Activated T-helper 9 cell treated with anti-CD3 and anti-CD28 coated beads, Interleukin-2, amount 50 U/mL, for 16 hours (primary cell): ENCODE results near the gene FAM3D.

Experiments used
- DNase-seq: peaks from one replicate; pipeline ENCODE4 v3.0.0-alpha.2; 2020; ENCODE audit warnings: low read depth

The FAM3D gene

DNA sequence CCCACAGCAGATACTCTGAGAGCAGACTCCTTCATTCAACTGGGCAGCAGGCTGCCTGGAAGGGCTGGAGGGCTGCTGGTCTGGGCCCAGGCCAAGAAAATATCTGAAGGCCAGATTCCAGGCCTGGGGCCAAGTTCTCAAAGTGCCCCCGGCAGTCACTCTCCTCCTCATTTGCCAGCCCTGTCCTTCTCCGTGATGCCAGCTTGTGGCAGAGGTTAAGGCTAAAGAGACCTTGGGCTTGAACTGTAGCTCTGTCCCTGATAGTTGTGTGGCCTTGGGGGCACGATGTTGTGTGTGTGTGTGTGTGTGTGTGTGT lies 39.0 kb downstream of the FAM3D start:
- no peak for DNase-seq

DNA sequence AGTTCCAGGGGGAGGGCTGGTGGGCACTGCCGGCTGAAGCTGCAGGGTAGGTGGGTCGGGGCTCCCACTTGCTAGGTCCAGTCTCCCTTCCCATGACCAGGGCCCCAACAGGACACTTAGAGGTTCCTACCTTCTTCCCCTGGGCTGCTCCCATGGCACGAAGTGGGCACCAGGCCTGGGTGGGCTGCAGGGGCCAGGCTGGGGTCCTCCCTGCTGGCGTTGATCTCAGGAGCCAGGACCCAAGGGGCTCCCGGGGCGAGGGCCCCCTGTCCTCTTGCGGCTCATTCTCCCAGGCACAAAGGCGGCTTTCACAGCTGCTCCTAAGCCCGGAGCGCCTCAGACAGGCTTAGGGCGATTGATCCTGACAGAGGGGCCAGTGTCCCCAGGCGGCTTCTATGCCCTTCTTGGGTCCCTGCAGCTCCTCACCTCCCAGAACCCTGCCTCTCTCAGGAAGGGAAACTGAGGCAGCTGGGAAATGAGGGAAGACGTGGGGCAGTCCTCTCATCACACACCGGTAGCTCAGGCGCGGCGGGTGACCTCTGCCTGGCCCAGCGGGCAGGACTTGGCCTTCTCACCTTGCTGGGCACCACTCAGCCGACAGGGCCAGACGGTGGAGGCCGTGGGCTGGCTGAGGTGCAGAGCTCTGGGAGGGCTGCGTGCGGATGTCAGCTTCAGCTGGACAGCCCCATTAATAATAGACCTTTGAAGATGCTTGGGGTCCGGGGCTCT lies 39.6 kb downstream of the FAM3D start:
- DNase-seq: no peak

DNA sequence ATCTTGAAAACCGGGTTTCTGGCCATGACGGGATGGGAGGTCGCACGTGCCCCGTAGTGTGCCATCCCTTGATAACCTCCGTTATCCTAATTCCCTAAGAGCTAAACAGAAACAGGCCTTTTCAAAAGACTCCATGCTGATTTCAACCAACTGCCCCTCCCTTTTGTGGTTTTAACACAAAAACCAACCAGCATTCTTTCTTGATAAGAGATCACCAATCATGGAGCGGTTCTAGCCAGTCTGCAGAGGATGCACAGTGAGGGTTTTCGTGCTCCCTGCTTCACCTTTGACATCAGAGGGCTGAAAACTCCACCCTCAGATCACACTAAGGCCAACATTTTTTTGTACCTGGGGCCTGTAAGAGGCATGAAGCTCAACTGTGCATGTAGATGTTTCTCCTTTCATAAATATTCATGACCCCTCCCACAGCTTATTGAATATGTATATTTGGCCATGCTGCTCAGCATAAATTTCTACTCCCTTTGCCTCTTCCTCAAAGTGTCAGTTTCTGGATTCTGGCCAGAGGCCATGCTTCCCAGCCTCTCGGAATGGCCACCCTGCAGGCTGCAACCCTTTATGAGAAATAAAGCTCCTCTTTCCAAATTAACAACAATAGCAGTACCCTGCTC lies 41.3 kb downstream of the FAM3D start:
- DNase-seq: no peak

DNA sequence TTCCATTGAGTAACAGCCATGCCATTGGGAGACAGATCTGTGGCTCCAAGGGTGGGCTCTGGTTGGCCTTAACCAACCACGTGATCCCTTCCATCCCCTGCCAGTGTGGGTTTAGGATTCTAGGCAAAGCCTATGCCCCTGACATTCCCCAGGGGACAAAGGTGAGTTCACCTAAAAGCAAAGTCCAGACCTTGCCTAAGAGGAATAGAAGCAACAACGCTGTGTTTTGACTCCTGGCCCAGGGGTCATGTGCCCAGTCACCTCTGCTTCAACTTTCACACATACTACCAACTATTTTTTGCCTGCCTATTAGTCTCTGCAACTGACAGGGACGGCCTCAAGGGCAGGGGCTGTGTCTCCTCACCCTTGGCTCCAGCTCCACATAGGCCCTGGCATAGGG lies 42.0 kb downstream of the FAM3D start:
- no peak for DNase-seq

DNA sequence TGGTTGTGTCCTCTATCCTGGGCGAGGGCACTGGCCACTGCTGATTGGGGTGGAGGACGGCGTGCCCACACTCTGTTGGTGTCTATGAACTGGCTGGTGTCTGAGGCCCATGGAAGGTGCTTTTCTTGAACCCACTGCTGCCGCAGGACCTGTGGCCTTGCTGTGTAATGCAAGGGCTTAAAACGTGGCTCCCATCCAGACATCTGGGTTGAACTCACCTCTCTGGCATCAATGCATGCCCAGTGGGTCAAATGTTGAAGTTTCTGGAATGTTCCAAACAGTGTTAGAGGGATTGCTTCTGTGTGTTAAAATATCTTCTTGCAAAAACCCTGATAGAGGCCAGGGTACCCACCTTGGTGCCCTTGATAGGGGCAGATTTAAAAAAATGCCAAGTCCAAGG lies 42.6 kb downstream of the FAM3D start:
- no peak for DNase-seq

DNA sequence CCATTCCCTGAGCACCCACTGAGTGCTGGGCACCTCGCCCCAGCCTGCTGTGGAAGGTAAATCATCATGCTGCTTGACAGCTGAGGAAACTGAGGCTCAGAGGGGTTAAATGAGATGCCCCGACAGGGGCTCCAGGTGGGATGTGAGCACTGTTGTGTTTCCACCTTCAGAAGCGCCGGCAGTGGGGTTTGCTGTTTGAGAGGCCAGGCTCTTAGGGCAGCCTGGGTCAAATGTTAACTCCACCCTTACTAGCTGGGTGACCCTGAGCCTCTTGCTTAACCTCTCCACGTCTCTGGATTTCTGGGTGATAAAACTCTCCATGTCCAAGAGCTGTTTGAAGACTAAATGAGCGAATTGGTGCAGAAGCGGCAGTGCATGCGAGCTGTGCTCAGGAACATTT lies 43.1 kb downstream of the FAM3D start:
- DNase-seq: no peak

DNA sequence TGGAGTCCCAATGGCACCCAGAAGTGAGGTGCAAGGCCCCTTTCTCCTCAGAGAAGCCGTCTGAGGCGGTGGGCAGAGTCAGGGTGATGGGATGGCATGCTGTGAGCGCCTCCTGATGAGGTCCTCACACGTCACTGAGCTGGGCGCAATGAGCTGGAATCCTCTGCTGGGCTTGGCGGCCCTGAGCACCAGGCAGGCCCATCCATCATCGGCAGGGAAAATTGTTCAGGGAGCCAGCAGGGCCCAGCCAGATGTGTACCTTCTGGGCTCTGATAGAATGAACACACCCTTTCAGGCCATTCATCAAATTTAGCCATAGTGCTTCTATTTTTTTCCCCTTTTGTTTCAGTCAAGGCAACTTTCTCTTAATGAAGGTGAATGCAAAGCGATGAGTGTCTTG lies 43.7 kb downstream of the FAM3D start:
- DNase-seq: no peak

DNA sequence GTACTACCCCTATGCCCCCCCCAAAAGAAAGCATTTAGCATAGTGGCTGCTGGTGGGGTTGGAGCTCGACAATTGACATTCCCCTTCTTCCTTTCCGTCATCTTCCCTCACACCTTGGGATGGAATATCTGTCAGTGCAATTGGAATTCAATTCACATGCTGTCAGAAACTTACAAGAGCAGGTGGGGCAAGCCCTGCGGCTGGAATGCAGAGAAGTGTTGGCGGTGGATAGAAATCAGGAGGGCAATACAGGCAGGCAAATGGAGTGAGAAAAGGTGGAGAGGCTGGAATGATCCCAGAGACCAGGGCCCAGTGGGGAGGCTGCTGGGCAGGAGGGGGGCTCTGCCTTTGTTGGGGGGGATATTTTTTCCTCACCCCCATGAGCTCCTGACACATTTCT lies 44.1 kb downstream of the FAM3D start:
- DNase-seq: no peak

DNA sequence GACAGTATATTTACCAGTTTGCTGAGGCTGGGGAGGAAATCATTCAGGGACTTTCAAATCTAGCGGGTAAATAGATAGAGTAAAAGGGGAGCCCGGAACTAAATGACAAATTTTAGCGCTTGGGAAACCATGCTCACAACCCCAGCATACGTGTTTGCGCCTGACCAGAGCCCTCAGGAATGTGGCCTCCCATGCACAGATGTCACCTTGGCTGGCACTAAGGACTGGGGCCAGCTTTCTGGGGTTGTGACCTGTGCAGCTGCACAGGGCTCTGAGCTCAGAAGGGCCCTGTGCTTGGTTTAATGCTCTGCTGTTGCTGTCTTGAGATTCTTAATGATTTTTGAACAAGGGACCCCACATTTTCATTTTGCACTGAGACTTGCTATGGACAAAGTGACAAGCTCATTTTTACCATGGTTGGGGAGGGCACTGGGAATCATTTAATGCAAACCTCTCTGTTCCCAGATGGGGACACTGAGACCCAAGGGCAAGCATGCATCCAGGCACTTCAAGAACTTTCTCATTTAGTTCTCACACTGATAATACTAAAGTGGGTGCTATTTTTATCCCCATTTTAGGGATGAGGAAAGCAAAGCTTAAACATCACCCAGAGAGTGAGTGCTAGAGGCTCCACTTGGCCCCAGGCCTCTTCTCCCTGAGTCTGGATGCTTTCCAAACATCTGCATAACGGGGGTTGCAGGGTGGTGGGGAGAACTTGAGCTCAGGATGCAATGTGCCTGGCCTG lies 45.3 kb downstream of the FAM3D start:
- no peak for DNase-seq

DNA sequence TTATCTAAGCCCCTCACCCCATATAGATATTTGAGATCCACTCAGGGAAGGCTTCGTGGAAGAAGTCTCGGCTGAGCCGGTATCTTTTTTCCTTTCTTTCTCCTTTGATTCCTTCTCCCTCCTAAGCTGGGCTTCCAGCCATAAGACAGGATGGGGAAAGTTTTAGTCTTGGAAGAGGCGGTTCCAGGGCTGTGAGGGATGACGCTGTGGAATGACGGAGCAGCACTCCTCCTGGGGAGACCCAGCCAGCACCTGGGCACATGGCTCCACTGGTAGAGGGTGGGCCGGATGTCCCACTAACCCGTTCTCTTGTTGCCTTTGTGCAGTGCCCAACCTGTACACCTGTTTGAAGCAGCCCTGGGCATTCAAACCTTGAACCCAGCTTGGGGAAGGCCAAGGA lies 46.2 kb downstream of the FAM3D start:
- no peak for DNase-seq

DNA sequence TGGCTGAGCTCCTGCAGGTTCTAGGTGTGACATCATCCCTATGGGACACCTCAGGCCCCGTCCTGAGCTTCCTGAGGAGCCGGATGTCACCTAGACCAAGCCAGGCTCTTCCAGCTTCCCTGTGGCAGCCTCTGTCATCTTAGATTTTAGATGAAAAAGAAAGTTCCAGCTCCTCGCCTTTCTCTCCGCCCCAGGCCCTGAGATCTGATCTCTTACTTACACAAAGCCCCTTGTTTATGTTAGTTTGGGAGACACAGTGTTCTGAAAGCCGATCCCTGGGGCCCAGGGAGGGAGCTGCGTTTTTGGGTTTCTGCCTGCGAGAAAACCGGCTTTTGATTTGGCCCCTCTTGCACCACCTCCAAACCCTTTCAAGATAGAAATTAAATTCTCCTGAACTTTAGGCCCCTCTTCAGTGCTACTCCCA lies 49.2 kb downstream of the FAM3D start:
- DNase-seq: no peak

DNA sequence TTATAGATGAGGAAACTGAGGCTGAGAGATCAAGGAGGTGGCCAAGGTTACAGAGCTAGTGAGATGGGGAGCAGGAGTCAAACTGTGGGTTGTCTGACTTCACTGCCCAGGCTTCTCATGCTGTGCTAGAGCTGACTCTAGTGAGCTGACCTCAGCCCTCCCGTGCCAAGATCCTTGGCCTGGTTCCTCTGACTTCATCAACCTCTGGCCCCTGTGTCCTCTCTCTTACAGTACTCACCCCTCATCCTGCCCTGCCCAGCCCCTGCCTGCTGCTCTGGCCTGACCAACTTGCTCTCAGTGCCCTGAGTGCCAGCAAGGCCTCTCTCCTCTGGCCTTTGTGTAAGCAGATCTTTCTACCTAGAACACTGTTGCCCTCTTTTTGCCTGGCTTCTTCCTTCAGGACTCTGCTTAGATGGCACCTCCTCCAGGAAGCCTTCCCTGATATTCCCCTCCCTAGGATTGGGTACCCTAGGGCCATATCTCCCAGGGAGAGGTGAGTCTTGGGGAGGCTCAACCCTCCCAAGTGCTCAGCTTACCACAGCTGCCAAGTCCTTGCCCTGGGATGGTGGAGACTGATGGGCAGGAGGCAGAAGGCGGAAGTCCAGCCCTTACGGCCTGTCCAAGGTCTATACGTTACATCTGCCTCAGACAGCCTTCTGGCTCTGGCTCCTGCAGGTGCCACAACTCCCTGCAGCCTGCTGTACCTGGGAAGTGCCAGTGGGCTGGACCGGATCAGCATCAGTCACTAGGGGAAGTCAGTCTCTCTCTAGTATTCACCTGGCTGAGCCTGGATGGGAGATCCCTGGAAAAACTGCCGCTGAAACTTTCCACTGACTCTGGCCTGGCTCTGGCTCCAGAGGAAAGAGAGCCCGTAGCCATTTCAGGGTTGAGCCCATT lies 53.1 kb downstream of the FAM3D start:
- DNase-seq: no peak

DNA sequence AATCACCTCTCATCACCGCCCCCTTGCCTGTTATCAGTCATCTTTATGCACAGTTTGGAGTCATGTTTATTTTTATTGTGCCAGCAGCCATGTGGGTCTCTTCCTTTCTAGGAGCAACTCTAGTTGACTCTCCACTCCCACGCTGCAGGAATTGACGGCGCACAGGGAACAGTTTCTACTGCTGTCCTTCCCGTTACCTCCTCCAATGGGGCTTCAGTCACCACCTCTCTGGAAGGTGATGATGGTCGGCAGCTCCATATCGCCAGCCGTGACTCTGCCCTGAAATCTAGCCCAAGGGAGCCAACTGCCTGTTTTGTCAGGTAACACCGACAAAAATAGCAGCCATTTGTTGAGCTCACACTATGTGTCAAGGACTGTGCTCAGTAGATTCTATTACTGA lies 53.7 kb downstream of the FAM3D start:
- no peak for DNase-seq

DNA sequence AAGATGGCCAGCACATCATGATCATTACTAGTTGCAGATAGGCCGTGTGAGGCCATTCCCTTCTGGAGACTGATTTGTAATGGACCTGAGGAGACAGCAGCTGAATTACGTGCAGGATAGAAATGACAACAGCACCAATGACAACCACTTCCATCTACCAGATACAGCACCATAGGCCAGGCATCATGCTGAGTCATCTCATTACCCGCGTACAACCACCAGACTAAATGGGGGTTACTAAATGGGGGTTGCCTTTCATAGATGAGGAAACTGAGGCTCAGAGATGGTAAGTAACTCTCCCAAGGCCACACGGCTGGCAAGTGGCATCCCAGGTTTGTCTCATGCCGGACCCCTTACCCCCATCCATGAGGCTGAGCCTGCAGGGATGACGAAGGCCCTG lies 56.6 kb downstream of the FAM3D start:
- no peak for DNase-seq

DNA sequence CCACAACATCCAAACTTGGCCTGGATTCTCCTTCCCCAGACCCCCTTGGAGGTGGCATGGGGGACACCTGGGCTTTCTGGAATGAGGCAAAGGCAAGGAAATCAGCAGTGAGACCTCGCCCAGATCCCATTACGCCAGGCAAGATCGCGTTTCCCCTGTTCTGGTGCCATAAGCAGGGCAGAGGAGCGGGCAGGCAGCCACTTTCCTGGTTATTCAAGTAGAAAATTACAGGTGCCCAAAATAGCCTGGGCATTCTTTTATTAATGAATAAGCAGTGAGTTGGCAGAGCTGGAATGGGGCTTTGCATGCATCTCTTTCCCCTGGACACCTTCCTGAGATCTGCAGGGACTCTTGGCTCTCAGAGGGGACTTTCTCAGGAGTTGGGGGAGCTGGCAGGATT lies 57.9 kb downstream of the FAM3D start:
- no peak for DNase-seq

DNA sequence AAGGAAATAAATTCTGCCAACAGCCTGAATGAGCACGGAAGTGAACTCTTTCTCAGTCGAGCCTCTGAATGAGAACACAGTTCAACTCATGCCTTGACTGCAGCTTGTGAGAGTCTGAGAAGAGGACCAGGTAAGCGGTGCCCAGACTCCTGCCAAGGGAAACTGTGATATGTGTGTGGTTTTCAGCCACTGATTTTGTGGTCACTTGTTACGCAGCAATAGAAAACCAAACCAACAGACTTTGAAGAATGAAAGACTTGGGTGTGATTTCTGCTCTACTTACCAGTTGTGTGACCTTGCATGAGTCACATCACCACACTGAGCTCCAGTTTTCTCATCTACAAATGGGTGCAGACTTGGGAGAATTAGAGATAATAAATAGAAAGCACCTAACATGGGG lies 58.8 kb downstream of the FAM3D start:
- DNase-seq: no peak

DNA sequence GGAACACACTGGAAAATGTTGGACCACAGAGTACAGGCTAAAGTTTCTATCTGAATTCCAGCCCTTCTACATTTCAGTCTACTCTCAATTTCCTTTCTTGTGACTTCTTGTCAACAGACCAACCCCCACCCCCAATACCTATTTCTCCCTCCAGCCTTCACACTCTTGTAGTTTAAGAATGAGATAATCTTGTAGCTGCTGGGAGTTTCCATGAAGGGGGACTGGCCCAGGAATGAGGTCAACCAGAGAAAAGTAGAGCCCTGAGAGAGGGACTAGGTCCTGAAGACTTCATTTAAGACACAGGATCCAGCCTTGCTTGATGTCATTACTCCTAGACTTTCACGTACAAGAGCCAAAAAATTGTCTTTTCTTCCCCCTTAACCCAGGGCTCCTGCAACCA lies 59.9 kb downstream of the FAM3D start:
- DNase-seq: no peak

DNA sequence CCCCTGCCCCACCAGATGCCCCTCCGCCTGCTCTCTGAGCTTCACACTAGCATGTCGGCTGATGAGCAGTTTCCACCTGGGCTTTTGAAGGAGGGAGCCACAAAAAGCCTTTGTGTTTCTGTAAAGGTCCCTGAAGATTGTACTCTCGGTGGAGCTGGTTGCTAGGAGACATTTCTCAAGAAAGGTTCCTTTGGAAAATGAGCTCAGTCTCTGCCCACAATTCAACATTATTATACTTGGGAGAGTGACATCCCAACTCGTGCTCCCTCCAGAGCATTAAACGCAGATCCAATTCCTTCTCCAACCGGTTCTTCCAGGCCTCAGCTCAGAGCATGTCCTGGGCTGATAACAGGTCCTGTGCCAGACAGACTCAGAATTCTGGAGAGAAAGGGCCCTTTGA lies 62.5 kb downstream of the FAM3D start:
- no peak for DNase-seq

DNA sequence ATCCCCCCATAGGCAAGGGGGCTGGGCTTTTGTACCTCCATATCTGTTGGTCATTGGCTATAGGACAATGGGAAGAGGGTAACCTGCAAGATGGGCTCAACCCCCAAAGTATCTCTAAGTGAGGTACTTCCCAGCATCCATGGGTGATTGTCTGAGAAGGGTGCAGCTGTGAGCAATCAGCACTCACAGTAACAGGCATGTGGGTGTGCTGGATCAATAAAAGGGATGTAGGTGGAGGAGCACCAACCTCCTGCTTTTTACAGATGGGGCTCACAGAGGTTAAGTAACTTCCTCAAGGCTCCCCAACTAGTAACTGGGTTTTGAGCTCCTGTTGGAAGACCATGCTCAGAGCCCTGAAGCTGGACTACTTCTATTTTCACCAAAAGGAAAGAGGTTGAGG lies 63.0 kb downstream of the FAM3D start:
- DNase-seq: no peak

DNA sequence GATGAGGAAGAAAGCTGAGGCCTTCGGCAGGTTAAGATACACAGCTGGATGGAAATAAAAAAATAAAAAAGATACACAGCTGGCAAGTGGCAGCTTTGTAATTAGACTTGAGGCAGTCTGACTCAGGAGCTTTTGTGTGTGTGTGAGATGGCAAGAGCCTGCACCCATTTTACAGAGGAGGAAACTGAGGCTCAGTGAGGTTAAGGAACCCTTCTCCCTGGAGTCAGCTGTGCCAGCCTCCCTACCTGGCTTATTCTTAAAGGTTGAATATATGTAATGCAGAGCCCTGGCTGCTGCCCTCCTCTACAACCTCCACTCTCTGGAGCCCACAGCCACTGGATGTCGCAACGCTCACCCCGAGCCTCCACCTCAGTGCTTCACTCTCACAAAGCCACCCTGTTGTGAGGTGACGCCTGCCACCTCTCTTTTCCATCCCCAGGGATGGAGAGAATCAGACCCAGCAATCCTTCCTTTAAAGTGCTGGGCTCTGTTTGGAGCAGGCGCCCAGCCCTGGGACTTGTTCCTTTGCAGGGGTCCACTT lies 68.7 kb downstream of the FAM3D start:
- no peak for DNase-seq

DNA sequence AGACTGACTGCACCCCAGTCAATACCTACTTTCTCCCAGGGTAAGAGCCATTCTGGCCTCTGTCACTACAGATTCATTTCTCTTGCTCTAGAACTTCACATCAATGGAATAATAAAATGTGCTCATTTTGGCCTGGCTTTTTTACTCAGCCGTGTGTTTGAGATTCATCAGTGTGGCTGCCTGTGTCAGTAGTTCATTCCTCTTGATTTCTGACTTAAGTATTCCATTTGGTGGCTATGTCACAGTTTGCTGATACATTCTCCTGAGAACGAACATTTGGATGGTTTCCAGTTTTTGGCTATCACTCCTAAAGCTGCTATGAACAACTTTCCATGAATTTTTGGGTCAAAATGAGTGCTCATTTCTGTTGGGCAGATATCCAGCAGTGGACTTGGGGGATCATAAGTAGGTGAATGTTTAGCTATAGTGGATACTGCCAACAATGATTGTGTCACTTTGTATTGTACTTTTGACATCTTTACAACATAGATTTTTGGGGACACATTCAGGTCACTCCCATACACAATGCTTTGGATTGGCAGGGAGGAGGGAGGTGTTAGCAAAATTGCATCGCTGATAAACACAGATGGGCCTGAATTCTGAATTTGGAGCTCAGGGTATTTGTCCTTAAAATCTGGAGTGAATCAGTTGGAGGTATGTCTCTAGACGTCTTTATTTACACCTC lies 69.6 kb downstream of the FAM3D start:
- no peak for DNase-seq

DNA sequence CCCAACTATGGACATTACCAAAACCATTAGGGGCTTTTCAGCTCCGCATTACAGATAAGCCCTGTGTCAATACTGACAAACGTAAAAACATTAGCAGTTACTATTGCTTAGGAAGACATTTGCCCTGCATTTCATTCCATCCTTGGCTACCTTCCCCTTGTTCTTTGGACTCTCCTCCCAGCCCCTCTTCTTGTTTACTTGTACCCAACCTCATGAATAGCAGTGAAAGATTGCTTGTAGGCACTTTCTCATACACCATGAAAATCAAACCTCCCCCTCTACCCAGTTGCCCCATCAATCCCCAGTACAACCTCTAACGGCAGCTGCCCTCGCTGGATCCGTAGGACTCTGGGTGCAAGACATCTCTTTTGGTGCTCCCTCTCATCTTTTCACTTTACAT lies 72.5 kb downstream of the FAM3D start:
- DNase-seq: no peak
